NCI-H128 (cell line): ENCODE results near the gene ABHD8.

Experiments
- DNase-seq: peaks from one replicate; lab custom pipeline; 2025; ENCODE audit not compliant: unreplicated experiment; lab: John Stamatoyannopoulos, UW

ABHD8 gene

GRCh38 chr19:17243830-17244617 lies 59.2 kb downstream of the ABHD8 start:
- DNase-seq, result no peak

- DNase-seq, result no peak
Observed at GRCh38 chr19:17243211-17243829, 59.9 kb downstream of the ABHD8 start.

- DNase-seq, result no peak
Observed at GRCh38 chr19:17242431-17243208, 60.6 kb downstream of the ABHD8 start.
